WTC11 (cell line): ENCODE results near the gene MRTFB. TPM values are rescaled to one million over a fixed set of nuclear protein-coding genes. Genes with fewer than 3 reads are reported as not detected.

Source experiments
- ATAC-seq: fragments of 200-7000 bp; cut with Tn5 transposase; 2 replicates; pipeline ENCODE4 v1.10.0; 2021; ENCODE audit warnings: mild to moderate bottlenecking, moderate library complexity
- CTCF ChIA-PET: fragments of 300-600 bp; sonication (Branson Sonifier 250); formaldehyde crosslinking; loops from one replicate; lab custom pipeline; 2021; ENCODE audit warnings: antibody characterized with exemption; lab: Charles Lee
- POLR2A ChIA-PET: fragments of 350-600 bp; sonication (Branson Sonifier 250); formaldehyde crosslinking; loops from one replicate; lab custom pipeline; 2021; ENCODE audit warnings: antibody characterized with exemption; lab: Charles Lee
- DNase-seq: peaks from one replicate; pipeline ENCODE4 v3.0.0; 2021; ENCODE audit warnings: low spot score
- H3K27ac Mint-ChIP-seq: 2 replicates; pipeline ENCODE4 v1.8.0; 2021; ENCODE audit warnings: mixed read lengths
- H3K27me3 Mint-ChIP-seq: 2 replicates; pipeline ENCODE4 v1.8.0; 2021; ENCODE audit warnings: low read depth, mild to moderate bottlenecking, moderate library complexity, mixed read lengths
- H3K36me3 Mint-ChIP-seq: 2 replicates; pipeline ENCODE4 v1.8.0; 2021; ENCODE audit warnings: mixed read lengths
- H3K4me1 Mint-ChIP-seq: 2 replicates; pipeline ENCODE4 v1.8.0; 2022; ENCODE audit warnings: mixed read lengths
- H3K4me3 Mint-ChIP-seq: 2 replicates; pipeline ENCODE4 v1.8.0; 2021; ENCODE audit warnings: mild to moderate bottlenecking, moderate library complexity, mixed read lengths
- H3K9me3 Mint-ChIP-seq: 2 replicates; pipeline ENCODE4 v1.8.0; 2021; ENCODE audit warnings: mixed read lengths
- ATF1 ChIP-seq: sonication (generic); formaldehyde crosslinking; IDR thresholded peaks from 2 replicates; pipeline ENCODE4 v1.8.1; 2023; ENCODE audit warnings: mild to moderate bottlenecking, moderate library complexity, missing genetic modification reagents
- ELF4 ChIP-seq: sonication (generic); formaldehyde crosslinking; IDR thresholded peaks from 2 replicates; pipeline ENCODE4 v1.8.1; 2022; ENCODE audit warnings: low read depth, mild to moderate bottlenecking, moderate library complexity, missing genetic modification reagents
- EMX1 ChIP-seq: fragments of 250-450 bp; sonication (Bioruptor Pico); IDR thresholded peaks from 2 replicates; pipeline ENCODE4 v1.8.0; 2021; ENCODE audit warnings: mild to moderate bottlenecking
- ETV6 ChIP-seq: sonication (generic); formaldehyde crosslinking; IDR thresholded peaks from 2 replicates; pipeline ENCODE4 v1.8.1; 2022; ENCODE audit warnings: mild to moderate bottlenecking, missing genetic modification reagents
- FOXK1 ChIP-seq: sonication (generic); formaldehyde crosslinking; IDR thresholded peaks from 2 replicates; pipeline ENCODE4 v1.8.0; 2022; ENCODE audit warnings: mild to moderate bottlenecking, moderate library complexity, missing genetic modification reagents
- NR3C1 ChIP-seq: sonication (generic); formaldehyde crosslinking; conservative IDR thresholded peaks from 2 replicates; pipeline ENCODE4 v1.8.1; 2023; ENCODE audit warnings: low read depth, mild to moderate bottlenecking, missing genetic modification reagents
- OVOL2 ChIP-seq: fragments of 250-450 bp; sonication (Bioruptor Pico); IDR thresholded peaks from 2 replicates; pipeline ENCODE4 v1.9.0; 2021; ENCODE audit warnings: mild to moderate bottlenecking, borderline replicate concordance
- SMAD3 ChIP-seq: sonication (generic); formaldehyde crosslinking; IDR thresholded peaks from 2 replicates; pipeline ENCODE4 v1.8.0; 2022; ENCODE audit warnings: missing genetic modification reagents, mild to moderate bottlenecking, borderline replicate concordance
- SMAD4 ChIP-seq: sonication (generic); formaldehyde crosslinking; IDR thresholded peaks from 2 replicates; pipeline ENCODE4 v1.8.0; 2022; ENCODE audit warnings: mild to moderate bottlenecking, missing genetic modification reagents
- SP1 ChIP-seq: sonication (generic); formaldehyde crosslinking; conservative IDR thresholded peaks from 2 replicates; pipeline ENCODE4 v1.8.1; 2022; ENCODE audit warnings: missing genetic modification reagents
- ZNF121 ChIP-seq: sonication (generic); formaldehyde crosslinking; IDR thresholded peaks from 2 replicates; pipeline ENCODE4 v1.8.0; 2023; ENCODE audit warnings: missing genetic modification reagents
- ZNF396 ChIP-seq: fragments of 250-450 bp; sonication (Bioruptor Pico); IDR thresholded peaks from 2 replicates; pipeline ENCODE4 v1.8.0; 2021; ENCODE audit warnings: mild to moderate bottlenecking, moderate library complexity, borderline replicate concordance
- ZNF423 ChIP-seq: fragments of 250-450 bp; sonication (Bioruptor Pico); IDR thresholded peaks from 2 replicates; pipeline ENCODE4 v2.1.2; 2022; ENCODE audit warnings: mild to moderate bottlenecking, moderate library complexity
- total RNA-seq: library from RNA; stranded (reverse); gene quantifications from 3 replicates; pipeline ENCODE4 v1.2.3, GENCODE V29; 2021
- TF ChIP-seq, protein P1 (sequence below): sonication (generic); formaldehyde crosslinking; IDR thresholded peaks from 2 replicates; pipeline ENCODE4 v1.8.0; 2022; ENCODE audit warnings: mild to moderate bottlenecking, missing genetic modification reagents
- TF ChIP-seq, protein P2 (sequence below): fragments of 250-450 bp; sonication (Bioruptor Pico); IDR thresholded peaks from 2 replicates; pipeline ENCODE4 v1.9.0; 2021; ENCODE audit warnings: moderate library complexity, mild to moderate bottlenecking, inconsistent platforms, borderline replicate concordance
- TF ChIP-seq, protein P3 (sequence below): sonication (generic); formaldehyde crosslinking; IDR thresholded peaks from 2 replicates; pipeline ENCODE4 v1.8.1; 2023; ENCODE audit warnings: mild to moderate bottlenecking, missing genetic modification reagents
- TF ChIP-seq, protein P4 (sequence below): sonication (generic); formaldehyde crosslinking; IDR thresholded peaks from 2 replicates; pipeline ENCODE4 v1.8.1; 2022; ENCODE audit warnings: mild to moderate bottlenecking, moderate library complexity, missing genetic modification reagents
- TF ChIP-seq, protein P5 (sequence below): sonication (generic); formaldehyde crosslinking; IDR thresholded peaks from 2 replicates; pipeline ENCODE4 v1.8.0; 2022; ENCODE audit warnings: mild to moderate bottlenecking, missing genetic modification reagents
- TF ChIP-seq, protein P6 (sequence below): fragments of 250-450 bp; sonication (Bioruptor Pico); IDR thresholded peaks from 2 replicates; pipeline ENCODE4 v1.9.0; 2021; ENCODE audit warnings: mild to moderate bottlenecking
- TF ChIP-seq, protein P7 (sequence below): sonication (generic); formaldehyde crosslinking; conservative IDR thresholded peaks from 2 replicates; pipeline ENCODE4 v1.8.1; 2023; ENCODE audit warnings: mild to moderate bottlenecking, low read depth, missing genetic modification reagents, moderate library complexity
- TF ChIP-seq, protein P8 (sequence below): sonication (generic); formaldehyde crosslinking; conservative IDR thresholded peaks from 2 replicates; pipeline ENCODE4 v1.8.1; 2022; ENCODE audit warnings: mild to moderate bottlenecking, missing genetic modification reagents

MRTFB gene
- total RNA-seq, 1 experiment from 2014 or later: 30.8 TPM

DNA sequence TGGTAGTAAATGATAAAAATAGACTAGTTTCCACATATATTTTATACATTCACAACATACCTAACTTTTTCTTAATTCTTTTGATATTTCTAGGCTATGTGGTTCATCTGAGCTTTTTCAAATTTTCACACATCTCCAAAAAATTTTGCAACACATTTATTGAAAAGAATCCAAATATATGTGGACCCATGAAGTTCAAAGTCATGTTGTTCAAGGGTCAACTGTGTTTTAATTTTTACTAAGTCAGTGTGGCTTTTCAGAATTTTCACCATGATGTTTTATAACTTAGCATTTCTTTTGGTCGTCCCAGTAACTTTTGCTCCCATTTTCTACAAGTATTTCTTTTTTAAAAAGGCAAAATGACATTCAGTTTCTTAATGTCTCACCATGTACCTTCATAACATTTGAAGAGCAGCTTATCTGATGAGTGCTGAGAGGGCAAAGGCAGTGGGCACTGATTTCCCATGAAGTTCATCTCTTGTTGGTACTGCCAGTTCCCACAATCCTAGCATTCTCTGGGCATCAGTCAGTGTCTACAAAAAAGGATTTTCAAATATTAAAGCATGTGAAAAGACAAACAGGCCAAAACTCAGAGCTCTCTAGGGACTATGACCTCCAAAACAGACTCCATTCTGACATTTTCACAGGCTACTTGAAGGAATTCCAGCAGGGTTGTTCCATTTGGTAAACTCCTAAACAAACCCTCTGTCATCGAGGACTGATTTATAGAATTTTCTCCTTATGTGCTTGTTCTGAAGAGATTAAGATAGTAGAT is 80.3 kb downstream of the MRTFB start:
- Mint-ChIP-seq H3K4me1 (no peaks in the 10 kb centered on the region), H3K9me3 (no peaks in the 10 kb centered on the region), H3K27me3 (no peaks in the 10 kb centered on the region), H3K27ac (no peak overlapping the region), H3K36me3 (no peaks in the 10 kb centered on the region), H3K4me3 (no peak overlapping the region)
- ChIA-PET CTCF (interaction anchor here (0.9 kb wide), 1 partner anchor 35 kb away, joined by 3 read pairs; no protein-coding TSS in a partner anchor), POLR2A (interaction anchor here (0.6 kb wide), 1 partner anchor 375 kb away, joined by 4 read pairs; no protein-coding TSS in a partner anchor)
- DNase-seq (no peak), ATAC-seq (no peak)
- TF ChIP-seq SMAD4 (CRISPR knock-in tag) (no peak), ZNF121 (no peak), OVOL2 (CRISPR knock-in tag) (no peak), EMX1 (CRISPR knock-in tag) (no peak), ELF4 (CRISPR knock-in tag) (no peak)
- TF ChIP-seq, protein P1, sequence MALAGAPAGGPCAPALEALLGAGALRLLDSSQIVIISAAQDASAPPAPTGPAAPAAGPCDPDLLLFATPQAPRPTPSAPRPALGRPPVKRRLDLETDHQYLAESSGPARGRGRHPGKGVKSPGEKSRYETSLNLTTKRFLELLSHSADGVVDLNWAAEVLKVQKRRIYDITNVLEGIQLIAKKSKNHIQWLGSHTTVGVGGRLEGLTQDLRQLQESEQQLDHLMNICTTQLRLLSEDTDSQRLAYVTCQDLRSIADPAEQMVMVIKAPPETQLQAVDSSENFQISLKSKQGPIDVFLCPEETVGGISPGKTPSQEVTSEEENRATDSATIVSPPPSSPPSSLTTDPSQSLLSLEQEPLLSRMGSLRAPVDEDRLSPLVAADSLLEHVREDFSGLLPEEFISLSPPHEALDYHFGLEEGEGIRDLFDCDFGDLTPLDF (CRISPR knock-in tag): no peak
- TF ChIP-seq, protein P2, sequence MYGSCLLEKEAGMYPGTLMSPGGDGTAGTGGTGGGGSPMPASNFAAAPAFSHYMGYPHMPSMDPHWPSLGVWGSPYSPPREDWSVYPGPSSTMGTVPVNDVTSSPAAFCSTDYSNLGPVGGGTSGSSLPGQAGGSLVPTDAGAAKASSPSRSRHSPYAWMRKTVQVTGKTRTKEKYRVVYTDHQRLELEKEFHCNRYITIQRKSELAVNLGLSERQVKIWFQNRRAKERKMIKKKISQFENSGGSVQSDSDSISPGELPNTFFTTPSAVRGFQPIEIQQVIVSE (CRISPR knock-in tag): no peak
- TF ChIP-seq, protein P3, sequence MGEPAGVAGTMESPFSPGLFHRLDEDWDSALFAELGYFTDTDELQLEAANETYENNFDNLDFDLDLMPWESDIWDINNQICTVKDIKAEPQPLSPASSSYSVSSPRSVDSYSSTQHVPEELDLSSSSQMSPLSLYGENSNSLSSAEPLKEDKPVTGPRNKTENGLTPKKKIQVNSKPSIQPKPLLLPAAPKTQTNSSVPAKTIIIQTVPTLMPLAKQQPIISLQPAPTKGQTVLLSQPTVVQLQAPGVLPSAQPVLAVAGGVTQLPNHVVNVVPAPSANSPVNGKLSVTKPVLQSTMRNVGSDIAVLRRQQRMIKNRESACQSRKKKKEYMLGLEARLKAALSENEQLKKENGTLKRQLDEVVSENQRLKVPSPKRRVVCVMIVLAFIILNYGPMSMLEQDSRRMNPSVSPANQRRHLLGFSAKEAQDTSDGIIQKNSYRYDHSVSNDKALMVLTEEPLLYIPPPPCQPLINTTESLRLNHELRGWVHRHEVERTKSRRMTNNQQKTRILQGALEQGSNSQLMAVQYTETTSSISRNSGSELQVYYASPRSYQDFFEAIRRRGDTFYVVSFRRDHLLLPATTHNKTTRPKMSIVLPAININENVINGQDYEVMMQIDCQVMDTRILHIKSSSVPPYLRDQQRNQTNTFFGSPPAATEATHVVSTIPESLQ: no peak
- TF ChIP-seq, protein P4, sequence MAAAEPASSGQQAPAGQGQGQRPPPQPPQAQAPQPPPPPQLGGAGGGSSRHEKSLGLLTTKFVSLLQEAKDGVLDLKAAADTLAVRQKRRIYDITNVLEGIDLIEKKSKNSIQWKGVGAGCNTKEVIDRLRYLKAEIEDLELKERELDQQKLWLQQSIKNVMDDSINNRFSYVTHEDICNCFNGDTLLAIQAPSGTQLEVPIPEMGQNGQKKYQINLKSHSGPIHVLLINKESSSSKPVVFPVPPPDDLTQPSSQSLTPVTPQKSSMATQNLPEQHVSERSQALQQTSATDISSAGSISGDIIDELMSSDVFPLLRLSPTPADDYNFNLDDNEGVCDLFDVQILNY (CRISPR knock-in tag): no peak

DNA sequence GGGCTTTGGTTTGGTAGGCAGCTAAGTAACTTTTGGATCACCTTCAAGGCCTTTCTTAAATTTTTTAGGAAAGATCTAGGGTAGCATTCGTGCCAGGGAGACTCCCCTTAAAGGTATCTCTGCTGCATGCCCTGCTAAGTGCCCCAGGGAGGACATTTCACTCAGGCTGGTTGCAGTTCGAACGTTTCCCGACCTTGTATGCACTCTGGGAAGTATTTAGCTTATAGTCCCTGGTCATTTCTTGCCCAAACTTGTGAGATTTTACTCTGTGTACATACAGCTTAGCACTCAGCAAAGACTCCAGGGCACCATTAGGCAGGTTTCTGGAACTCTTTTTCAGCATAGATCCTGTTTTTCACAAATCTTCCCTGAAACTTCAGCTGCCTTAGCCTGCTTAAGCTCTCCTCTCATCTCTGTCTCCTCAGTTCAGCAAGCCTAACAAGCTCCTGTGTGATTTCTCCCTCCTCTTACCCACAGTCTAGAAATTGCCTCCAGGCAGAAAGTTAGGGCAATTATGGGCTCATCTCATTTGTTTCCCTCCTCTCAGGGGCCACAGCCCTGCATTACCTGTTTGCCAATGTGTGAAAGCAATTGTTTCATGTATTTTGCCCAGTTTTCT is 84.6 kb downstream of the MRTFB start:
- POLR2A ChIA-PET: no interaction called here
- Mint-ChIP-seq H3K27me3 (no peaks in the 10 kb centered on the region), H3K27ac (peak overlapping the region; percentile 27; the same call in 1 of the 2 replicates), H3K9me3 (no peaks in the 10 kb centered on the region), H3K4me1 (no peaks in the 10 kb centered on the region), H3K36me3 (no peaks in the 10 kb centered on the region), H3K4me3 (no peak overlapping the region)
- CTCF ChIA-PET: no interaction called here
- ATAC-seq: no peak
- no peak for DNase-seq
- TF ChIP-seq, protein P5, sequence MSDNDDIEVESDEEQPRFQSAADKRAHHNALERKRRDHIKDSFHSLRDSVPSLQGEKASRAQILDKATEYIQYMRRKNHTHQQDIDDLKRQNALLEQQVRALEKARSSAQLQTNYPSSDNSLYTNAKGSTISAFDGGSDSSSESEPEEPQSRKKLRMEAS (CRISPR knock-in tag): no peak
- TF ChIP-seq, protein P6, sequence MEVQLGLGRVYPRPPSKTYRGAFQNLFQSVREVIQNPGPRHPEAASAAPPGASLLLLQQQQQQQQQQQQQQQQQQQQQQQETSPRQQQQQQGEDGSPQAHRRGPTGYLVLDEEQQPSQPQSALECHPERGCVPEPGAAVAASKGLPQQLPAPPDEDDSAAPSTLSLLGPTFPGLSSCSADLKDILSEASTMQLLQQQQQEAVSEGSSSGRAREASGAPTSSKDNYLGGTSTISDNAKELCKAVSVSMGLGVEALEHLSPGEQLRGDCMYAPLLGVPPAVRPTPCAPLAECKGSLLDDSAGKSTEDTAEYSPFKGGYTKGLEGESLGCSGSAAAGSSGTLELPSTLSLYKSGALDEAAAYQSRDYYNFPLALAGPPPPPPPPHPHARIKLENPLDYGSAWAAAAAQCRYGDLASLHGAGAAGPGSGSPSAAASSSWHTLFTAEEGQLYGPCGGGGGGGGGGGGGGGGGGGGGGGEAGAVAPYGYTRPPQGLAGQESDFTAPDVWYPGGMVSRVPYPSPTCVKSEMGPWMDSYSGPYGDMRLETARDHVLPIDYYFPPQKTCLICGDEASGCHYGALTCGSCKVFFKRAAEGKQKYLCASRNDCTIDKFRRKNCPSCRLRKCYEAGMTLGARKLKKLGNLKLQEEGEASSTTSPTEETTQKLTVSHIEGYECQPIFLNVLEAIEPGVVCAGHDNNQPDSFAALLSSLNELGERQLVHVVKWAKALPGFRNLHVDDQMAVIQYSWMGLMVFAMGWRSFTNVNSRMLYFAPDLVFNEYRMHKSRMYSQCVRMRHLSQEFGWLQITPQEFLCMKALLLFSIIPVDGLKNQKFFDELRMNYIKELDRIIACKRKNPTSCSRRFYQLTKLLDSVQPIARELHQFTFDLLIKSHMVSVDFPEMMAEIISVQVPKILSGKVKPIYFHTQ (CRISPR knock-in tag): no peak
- TF ChIP-seq ZNF396 (no peak), SMAD3 (no peak), ZNF423 (no peak), NR3C1 (CRISPR knock-in tag) (no peak), SP1 (CRISPR knock-in tag) (no peak), ETV6 (CRISPR knock-in tag) (no peak), ATF1 (CRISPR knock-in tag) (no peak), FOXK1 (CRISPR knock-in tag) (no peak)
- TF ChIP-seq, protein P1 (CRISPR knock-in tag): no peak
- TF ChIP-seq, protein P7, sequence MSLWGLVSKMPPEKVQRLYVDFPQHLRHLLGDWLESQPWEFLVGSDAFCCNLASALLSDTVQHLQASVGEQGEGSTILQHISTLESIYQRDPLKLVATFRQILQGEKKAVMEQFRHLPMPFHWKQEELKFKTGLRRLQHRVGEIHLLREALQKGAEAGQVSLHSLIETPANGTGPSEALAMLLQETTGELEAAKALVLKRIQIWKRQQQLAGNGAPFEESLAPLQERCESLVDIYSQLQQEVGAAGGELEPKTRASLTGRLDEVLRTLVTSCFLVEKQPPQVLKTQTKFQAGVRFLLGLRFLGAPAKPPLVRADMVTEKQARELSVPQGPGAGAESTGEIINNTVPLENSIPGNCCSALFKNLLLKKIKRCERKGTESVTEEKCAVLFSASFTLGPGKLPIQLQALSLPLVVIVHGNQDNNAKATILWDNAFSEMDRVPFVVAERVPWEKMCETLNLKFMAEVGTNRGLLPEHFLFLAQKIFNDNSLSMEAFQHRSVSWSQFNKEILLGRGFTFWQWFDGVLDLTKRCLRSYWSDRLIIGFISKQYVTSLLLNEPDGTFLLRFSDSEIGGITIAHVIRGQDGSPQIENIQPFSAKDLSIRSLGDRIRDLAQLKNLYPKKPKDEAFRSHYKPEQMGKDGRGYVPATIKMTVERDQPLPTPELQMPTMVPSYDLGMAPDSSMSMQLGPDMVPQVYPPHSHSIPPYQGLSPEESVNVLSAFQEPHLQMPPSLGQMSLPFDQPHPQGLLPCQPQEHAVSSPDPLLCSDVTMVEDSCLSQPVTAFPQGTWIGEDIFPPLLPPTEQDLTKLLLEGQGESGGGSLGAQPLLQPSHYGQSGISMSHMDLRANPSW (CRISPR knock-in tag): no peak
- TF ChIP-seq, protein P8, sequence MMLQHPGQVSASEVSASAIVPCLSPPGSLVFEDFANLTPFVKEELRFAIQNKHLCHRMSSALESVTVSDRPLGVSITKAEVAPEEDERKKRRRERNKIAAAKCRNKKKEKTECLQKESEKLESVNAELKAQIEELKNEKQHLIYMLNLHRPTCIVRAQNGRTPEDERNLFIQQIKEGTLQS (CRISPR knock-in tag): no peak
